ENCODE results near the gene DCDC2. TPM values are rescaled to one million over a fixed set of nuclear protein-coding genes. Genes with fewer than 3 reads are reported as not detected.
"Not testable (repeated sequence)": the region's sequence is repeated elsewhere in the genome, so short reads cannot be mapped to it uniquely, and the experiment has no call there.

The DCDC2 gene
- total and polyA plus RNA-seq, 4 donors = 0.13 TPM; not detected in 3

GRCh38 chr6:24149296-24149695, 208.6 kb downstream of the DCDC2 start:
- H3K27ac ChIP-seq (ENCODE audit: low read depth in 1 of 2, low read length in 2 of 2) = no peak overlapping the region
- no peaks in the 10 kb centered on the region for H3K4me1 ChIP-seq (ENCODE audit: control insufficient read depth in 1 of 2, insufficient read depth in 2 of 2, low read length in 2 of 2)
- H3K4me3 ChIP-seq (ENCODE audit: low read length in 2 of 2) = no peak overlapping the region
- no peaks in the 10 kb centered on the region for H3K27me3 ChIP-seq (ENCODE audit: control insufficient read depth in 1 of 2, insufficient read depth in 2 of 2, low read length in 1 of 2)
- intact Hi-C loops (cut with DNase I) = no loop called here
- no peaks in the 10 kb centered on the region for H3K36me3 ChIP-seq (ENCODE audit: control insufficient read depth in 1 of 2, insufficient read depth in 2 of 2, low read length in 1 of 2)
- no peak for DNase-seq
- no peak for ATAC-seq (ENCODE audit: low FRiP score)
- peaks cover 2% of the 10 kb centered on the region for H3K9me3 ChIP-seq (ENCODE audit: control insufficient read depth, low read length)

- ATAC-seq (ENCODE audit: low FRiP score) (no peak), DNase-seq (no peak)
- H3K36me3 ChIP-seq (ENCODE audit: control insufficient read depth in 1 of 2, insufficient read depth in 2 of 2, low read length in 1 of 2) = no peaks in the 10 kb centered on the region
- no peak overlapping the region for H3K4me3 ChIP-seq (ENCODE audit: low read length in 2 of 2)
- no peaks in the 10 kb centered on the region for H3K27me3 ChIP-seq (ENCODE audit: control insufficient read depth in 1 of 2, insufficient read depth in 2 of 2, low read length in 1 of 2)
- H3K9me3 ChIP-seq (ENCODE audit: control insufficient read depth, low read length) = peaks cover 2% of the 10 kb centered on the region
- no peak overlapping the region for H3K27ac ChIP-seq (ENCODE audit: low read depth in 1 of 2, low read length in 2 of 2)
- no peaks in the 10 kb centered on the region for H3K4me1 ChIP-seq (ENCODE audit: control insufficient read depth in 1 of 2, insufficient read depth in 2 of 2, low read length in 2 of 2)
- intact Hi-C loops (cut with DNase I) = no loop called here
Measured at GRCh38 chr6:24148684-24149083, 209.2 kb downstream of the DCDC2 start.

GRCh38 chr6:24148154-24148570, 209.7 kb downstream of the DCDC2 start:
- no peak for ATAC-seq (ENCODE audit: low FRiP score)
- no peaks in the 10 kb centered on the region for H3K36me3 ChIP-seq (ENCODE audit: control insufficient read depth in 1 of 2, insufficient read depth in 2 of 2, low read length in 1 of 2)
- no peak for DNase-seq

GRCh38 chr6:24147511-24148153, 210.2 kb downstream of the DCDC2 start:
- Histone ChIP-seq H3K27ac (ENCODE audit: low read depth in 1 of 2, low read length in 2 of 2) (no peak overlapping the region), H3K4me1 (ENCODE audit: control insufficient read depth in 1 of 2, insufficient read depth in 2 of 2, low read length in 2 of 2) (no peaks in the 10 kb centered on the region), H3K36me3 (ENCODE audit: control insufficient read depth in 1 of 2, insufficient read depth in 2 of 2, low read length in 1 of 2) (no peaks in the 10 kb centered on the region), H3K9me3 (ENCODE audit: control insufficient read depth, low read length) (peaks cover 2% of the 10 kb centered on the region), H3K27me3 (ENCODE audit: control insufficient read depth in 1 of 2, insufficient read depth in 2 of 2, low read length in 1 of 2) (no peaks in the 10 kb centered on the region), H3K4me3 (ENCODE audit: low read length in 2 of 2) (no peak overlapping the region)
- DNase-seq = no peak
- 38 to 42% methylated on average over 8 of the region's 8 CpGs for WGBS, 2 donors
- intact Hi-C loops (cut with DNase I) = no loop called here
- no peak for ATAC-seq (ENCODE audit: low FRiP score)

More at GRCh38 chr6:24148154-24148570, 209.7 kb downstream of the DCDC2 start:
- 82 to 88% methylated on average over 3 of the region's 3 CpGs for WGBS, 2 donors
- no peaks in the 10 kb centered on the region for H3K27me3 ChIP-seq (ENCODE audit: control insufficient read depth in 1 of 2, insufficient read depth in 2 of 2, low read length in 1 of 2)
- peaks cover 2% of the 10 kb centered on the region for H3K9me3 ChIP-seq (ENCODE audit: control insufficient read depth, low read length)
- intact Hi-C loops (cut with DNase I) = no loop called here
- H3K27ac ChIP-seq (ENCODE audit: low read depth in 1 of 2, low read length in 2 of 2) = no peak overlapping the region
- no peak overlapping the region for H3K4me3 ChIP-seq (ENCODE audit: low read length in 2 of 2)
- no peaks in the 10 kb centered on the region for H3K4me1 ChIP-seq (ENCODE audit: control insufficient read depth in 1 of 2, insufficient read depth in 2 of 2, low read length in 2 of 2)

GRCh38 chr6:24146871-24147270, 211.0 kb downstream of the DCDC2 start:
- Histone ChIP-seq H3K27me3 (ENCODE audit: control insufficient read depth in 1 of 2, insufficient read depth in 2 of 2, low read length in 1 of 2) (no peaks in the 10 kb centered on the region), H3K4me3 (ENCODE audit: low read length in 2 of 2) (no peak overlapping the region), H3K4me1 (ENCODE audit: control insufficient read depth in 1 of 2, insufficient read depth in 2 of 2, low read length in 2 of 2) (no peaks in the 10 kb centered on the region), H3K36me3 (ENCODE audit: control insufficient read depth in 1 of 2, insufficient read depth in 2 of 2, low read length in 1 of 2) (no peaks in the 10 kb centered on the region), H3K27ac (ENCODE audit: low read depth in 1 of 2, low read length in 2 of 2) (no peak overlapping the region), H3K9me3 (ENCODE audit: control insufficient read depth, low read length) (no peaks in the 10 kb centered on the region)
- DNase-seq = no peak
- intact Hi-C loops (cut with DNase I) = no loop called here
- ATAC-seq (ENCODE audit: low FRiP score) = no peak
- WGBS, 2 donors = 55 to 68% methylated on average over 3 of the region's 3 CpGs

GRCh38 chr6:24145690-24146131, 212.1 kb downstream of the DCDC2 start:
- Histone ChIP-seq H3K36me3 (ENCODE audit: control insufficient read depth in 1 of 2, insufficient read depth in 2 of 2, low read length in 1 of 2) (no peaks in the 10 kb centered on the region), H3K27me3 (ENCODE audit: control insufficient read depth in 1 of 2, insufficient read depth in 2 of 2, low read length in 1 of 2) (no peaks in the 10 kb centered on the region), H3K27ac (ENCODE audit: low read depth in 1 of 2, low read length in 2 of 2) (no peak overlapping the region), H3K9me3 (ENCODE audit: control insufficient read depth, low read length) (no peaks in the 10 kb centered on the region), H3K4me1 (ENCODE audit: control insufficient read depth in 1 of 2, insufficient read depth in 2 of 2, low read length in 2 of 2) (no peaks in the 10 kb centered on the region), H3K4me3 (ENCODE audit: low read length in 2 of 2) (no peak overlapping the region)
- intact Hi-C loops (cut with DNase I) = no loop called here
- no peak for DNase-seq
- WGBS, 2 donors = 34 to 38% methylated on average over 9 of the region's 9 CpGs
- ATAC-seq (ENCODE audit: low FRiP score) = no peak

GRCh38 chr6:24142733-24143132, 215.1 kb downstream of the DCDC2 start:
- 93% methylated on average over 8 of the region's 8 CpGs for WGBS, 2 donors
- ATAC-seq (ENCODE audit: low FRiP score); DNase-seq; H3K9me3 ChIP-seq (ENCODE audit: control insufficient read depth, low read length); H3K4me3 ChIP-seq (ENCODE audit: low read length in 2 of 2); H3K4me1 ChIP-seq (ENCODE audit: control insufficient read depth in 1 of 2, insufficient read depth in 2 of 2, low read length in 2 of 2); H3K27me3 ChIP-seq (ENCODE audit: control insufficient read depth in 1 of 2, insufficient read depth in 2 of 2, low read length in 1 of 2); H3K27ac ChIP-seq (ENCODE audit: low read depth in 1 of 2, low read length in 2 of 2); H3K36me3 ChIP-seq (ENCODE audit: control insufficient read depth in 1 of 2, insufficient read depth in 2 of 2, low read length in 1 of 2); intact Hi-C loops (cut with DNase I): not testable (repeated sequence)

GRCh38 chr6:24140591-24140990, 217.3 kb downstream of the DCDC2 start:
- DNase-seq (no peak), ATAC-seq (ENCODE audit: low FRiP score) (no peak)
- no peak overlapping the region for H3K27ac ChIP-seq (ENCODE audit: low read depth in 1 of 2, low read length in 2 of 2)
- no peaks in the 10 kb centered on the region for H3K4me1 ChIP-seq (ENCODE audit: control insufficient read depth in 1 of 2, insufficient read depth in 2 of 2, low read length in 2 of 2)
- intact Hi-C loops (cut with DNase I) = no loop called here
- 81 to 84% methylated on average over 13 of the region's 13 CpGs for WGBS, 2 donors
- no peak overlapping the region for H3K4me3 ChIP-seq (ENCODE audit: low read length in 2 of 2)
- no peaks in the 10 kb centered on the region for H3K27me3 ChIP-seq (ENCODE audit: control insufficient read depth in 1 of 2, insufficient read depth in 2 of 2, low read length in 1 of 2)
- H3K36me3 ChIP-seq (ENCODE audit: control insufficient read depth in 1 of 2, insufficient read depth in 2 of 2, low read length in 1 of 2) = no peaks in the 10 kb centered on the region
- H3K9me3 ChIP-seq (ENCODE audit: control insufficient read depth, low read length) = no peaks in the 10 kb centered on the region

GRCh38 chr6:24139639-24140038, 218.2 kb downstream of the DCDC2 start:
- intact Hi-C loops (cut with DNase I) = no loop called here
- Histone ChIP-seq H3K4me3 (ENCODE audit: low read length in 2 of 2) (no peak overlapping the region), H3K9me3 (ENCODE audit: control insufficient read depth, low read length) (peaks cover 1% of the 10 kb centered on the region), H3K27ac (ENCODE audit: low read depth in 1 of 2, low read length in 2 of 2) (no peak overlapping the region), H3K27me3 (ENCODE audit: control insufficient read depth in 1 of 2, insufficient read depth in 2 of 2, low read length in 1 of 2) (no peaks in the 10 kb centered on the region), H3K4me1 (ENCODE audit: control insufficient read depth in 1 of 2, insufficient read depth in 2 of 2, low read length in 2 of 2) (no peaks in the 10 kb centered on the region), H3K36me3 (ENCODE audit: control insufficient read depth in 1 of 2, insufficient read depth in 2 of 2, low read length in 1 of 2) (no peaks in the 10 kb centered on the region)
- ATAC-seq (ENCODE audit: low FRiP score) (no peak), DNase-seq (no peak)
- WGBS, 2 donors = 68 to 69% methylated on average over 2 of the region's 2 CpGs
